Cardiac fibroblast (primary cell): ENCODE data around the gene PTPRT.

ENCODE experiments used
- DNase-seq, 2 donors: peaks; one replicate each; pipeline versions ENCODE4 v3.0.0 to v3.0.0-alpha.2; 2010; ENCODE audit warnings: low read depth in 2 of 2
- H3K4me3 ChIP-seq, 2 donors: replicated peaks in 1 of 2; 1 replicate in 1 of 2; 2 replicates in 1 of 2; pipeline ENCODE4 v1.5.1; 2011; ENCODE audit warnings: low read depth in 2 of 2, low read length in 2 of 2, mild to moderate bottlenecking in 2 of 2, moderate library complexity in 1 of 2
- TF ChIP-seq, protein P1 (sequence below): IDR thresholded peaks from one replicate; pipeline ENCODE4 v1.5.1; 2011; ENCODE audit warnings: low read depth, mild to moderate bottlenecking, low read length, inconsistent platforms

The PTPRT gene

DNA sequence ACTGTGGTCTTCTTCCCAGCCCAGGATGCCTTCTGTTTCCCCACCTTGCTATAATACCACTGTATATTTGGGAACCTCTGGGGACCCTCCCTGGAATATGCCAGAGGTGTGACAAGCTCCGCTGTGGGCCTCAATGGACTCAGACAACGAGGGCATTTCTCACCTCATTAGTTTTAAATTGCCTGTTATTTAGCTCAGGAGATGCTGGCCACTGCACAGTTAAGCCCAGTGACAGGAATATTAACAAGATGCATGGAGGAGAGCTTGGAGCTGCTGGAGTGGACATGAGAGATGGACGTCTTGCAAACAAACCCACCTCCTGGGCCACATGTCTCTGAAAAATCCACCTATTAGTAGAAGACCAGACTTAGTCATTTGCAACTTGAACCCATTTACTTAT lies 1136.4 kb downstream of the PTPRT start:
- H3K4me3 ChIP-seq = no peak overlapping the region
- no peak for DNase-seq
- TF ChIP-seq, protein P1, sequence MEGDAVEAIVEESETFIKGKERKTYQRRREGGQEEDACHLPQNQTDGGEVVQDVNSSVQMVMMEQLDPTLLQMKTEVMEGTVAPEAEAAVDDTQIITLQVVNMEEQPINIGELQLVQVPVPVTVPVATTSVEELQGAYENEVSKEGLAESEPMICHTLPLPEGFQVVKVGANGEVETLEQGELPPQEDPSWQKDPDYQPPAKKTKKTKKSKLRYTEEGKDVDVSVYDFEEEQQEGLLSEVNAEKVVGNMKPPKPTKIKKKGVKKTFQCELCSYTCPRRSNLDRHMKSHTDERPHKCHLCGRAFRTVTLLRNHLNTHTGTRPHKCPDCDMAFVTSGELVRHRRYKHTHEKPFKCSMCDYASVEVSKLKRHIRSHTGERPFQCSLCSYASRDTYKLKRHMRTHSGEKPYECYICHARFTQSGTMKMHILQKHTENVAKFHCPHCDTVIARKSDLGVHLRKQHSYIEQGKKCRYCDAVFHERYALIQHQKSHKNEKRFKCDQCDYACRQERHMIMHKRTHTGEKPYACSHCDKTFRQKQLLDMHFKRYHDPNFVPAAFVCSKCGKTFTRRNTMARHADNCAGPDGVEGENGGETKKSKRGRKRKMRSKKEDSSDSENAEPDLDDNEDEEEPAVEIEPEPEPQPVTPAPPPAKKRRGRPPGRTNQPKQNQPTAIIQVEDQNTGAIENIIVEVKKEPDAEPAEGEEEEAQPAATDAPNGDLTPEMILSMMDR = no peak

DNA sequence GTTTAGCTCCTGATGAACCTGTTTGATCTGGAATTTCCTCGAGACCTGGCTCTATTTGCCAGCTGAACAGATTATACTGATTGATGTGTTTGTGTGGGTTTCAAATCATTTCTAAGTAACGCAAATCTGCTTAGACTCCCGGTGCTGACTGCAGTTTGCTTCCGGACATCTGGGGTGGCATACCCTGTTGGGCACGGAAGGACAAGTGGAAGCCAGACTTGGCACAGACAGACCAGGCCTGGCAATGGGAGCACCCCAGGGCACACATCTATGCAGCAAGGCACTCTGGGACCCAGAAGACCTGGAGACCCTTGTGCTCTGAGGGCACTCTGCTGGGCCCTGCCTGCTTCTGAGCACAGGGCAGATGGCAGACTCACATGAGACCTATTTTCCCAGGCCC lies 1137.8 kb downstream of the PTPRT start:
- TF ChIP-seq, protein P1 = no peak
- DNase-seq = no peak

DNA sequence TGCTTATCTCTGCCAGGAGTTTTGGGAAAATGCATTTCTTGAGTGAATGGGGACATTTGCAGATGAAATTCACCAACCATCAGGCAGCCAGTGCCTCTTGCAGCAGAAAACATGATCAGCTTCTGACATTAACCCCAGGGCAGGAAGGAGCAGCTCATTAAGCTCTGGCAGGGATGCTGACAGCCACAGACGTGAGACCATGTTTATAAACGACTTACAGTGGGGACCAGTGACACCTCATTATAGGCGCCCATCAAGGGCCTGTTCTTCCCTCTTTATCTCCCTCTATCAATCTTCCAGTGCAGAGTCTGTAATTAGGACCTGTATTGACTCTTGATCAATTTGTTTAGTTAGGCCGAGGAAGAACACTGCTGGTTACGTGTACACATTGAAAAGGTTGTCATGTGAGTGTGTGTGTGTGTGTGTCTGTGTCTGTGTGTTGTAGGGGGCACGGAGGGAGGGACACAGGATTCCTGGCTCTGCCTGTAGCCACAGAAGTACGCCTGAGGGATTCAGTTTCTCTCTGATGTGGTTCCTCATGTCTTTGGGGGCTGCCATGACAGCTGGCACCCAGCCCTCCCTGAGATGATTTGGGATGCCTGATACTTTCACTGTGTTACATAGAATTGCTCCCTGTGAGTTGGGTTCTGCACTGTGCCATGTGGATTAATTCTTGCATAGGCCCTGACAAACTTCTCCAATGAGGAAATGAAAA lies 1143.2 kb downstream of the PTPRT start:
- DNase-seq = no peak
- H3K4me3 ChIP-seq = no peak overlapping the region
- TF ChIP-seq, protein P1 = no peak

More for the DNA sequence above, 1137.8 kb downstream of the PTPRT start:
- H3K4me3 ChIP-seq = no peak overlapping the region

DNA sequence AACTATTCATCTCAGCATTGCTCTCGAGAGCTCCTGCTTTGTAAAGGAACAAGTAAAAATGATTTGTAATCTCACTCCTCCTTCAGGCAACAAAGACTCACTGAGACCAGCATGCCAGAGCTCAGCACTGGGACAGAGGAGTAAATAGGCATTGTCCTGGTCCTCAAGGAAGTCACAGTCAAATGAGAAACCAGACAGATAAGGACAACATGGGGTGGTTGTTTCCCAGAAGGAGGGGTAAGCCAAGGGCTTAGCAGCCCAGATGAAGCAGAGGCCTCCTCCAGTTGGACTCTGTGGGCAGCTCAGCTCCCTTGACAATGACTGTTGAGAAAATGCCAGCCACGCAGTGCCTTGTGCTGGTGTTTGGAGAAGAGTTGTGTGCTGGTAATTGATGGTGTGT lies 1145.8 kb downstream of the PTPRT start:
- DNase-seq = no peak
- H3K4me3 ChIP-seq = no peak overlapping the region
- TF ChIP-seq, protein P1 = no peak

DNA sequence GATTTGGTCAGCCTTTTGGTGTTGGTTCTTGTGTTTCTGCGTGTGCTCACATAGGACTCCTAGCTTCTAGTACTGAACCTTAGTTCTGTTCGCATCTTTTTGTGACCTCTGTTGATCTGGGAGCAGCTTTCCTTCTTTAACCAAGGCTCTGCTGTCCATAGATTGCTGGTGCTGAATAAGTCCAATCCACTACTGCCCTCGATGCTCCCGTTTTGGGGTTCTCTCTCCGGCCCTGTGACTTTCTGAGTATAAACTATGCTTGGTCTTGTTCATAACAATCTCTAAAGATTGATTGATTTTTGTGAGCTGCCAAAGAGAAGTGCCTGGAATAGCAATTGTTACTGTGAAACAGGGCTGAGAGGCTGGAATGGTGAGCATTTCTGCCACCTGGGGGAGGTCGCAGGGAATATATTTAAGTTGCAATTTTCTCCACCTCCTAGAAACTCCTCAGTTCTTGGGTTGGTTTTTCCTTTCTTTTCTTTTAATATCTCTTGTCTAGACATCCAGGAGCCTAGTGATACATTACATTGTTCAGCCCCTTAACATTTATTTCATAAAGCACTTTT lies 1148.6 kb downstream of the PTPRT start:
- no peak for DNase-seq
- H3K4me3 ChIP-seq = no peak overlapping the region
- TF ChIP-seq, protein P1 = no peak

DNA sequence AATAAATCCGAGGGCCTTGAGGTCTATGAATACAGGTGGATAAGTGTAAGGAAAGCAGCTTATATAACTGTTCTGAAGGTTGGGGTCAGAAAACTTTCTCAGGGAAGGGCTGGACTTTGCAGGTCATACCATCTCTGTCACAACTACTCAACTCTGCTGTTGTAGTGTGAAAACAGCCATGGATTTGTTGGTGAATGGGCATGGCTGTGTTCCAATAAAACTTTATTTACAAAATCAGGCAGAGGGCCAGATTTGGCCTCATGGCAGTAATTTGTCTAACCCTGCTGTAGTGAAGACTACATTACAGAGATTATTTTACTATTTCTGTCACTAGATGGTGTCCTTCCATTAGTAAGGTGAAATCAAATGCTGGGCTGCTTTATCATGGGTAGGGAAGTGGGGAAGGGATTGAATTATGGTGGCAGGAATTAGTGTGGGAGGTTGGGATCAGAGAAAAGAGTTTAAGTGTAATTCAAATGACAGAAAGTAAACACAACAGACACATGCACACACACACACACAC lies 1161.9 kb downstream of the PTPRT start:
- no peak for DNase-seq

More for the DNA sequence above, 1161.9 kb downstream of the PTPRT start:
- no peak overlapping the region for H3K4me3 ChIP-seq
- TF ChIP-seq, protein P1 = no peak
